ENCODE measurements around the gene MED13L. TPM values are rescaled to one million over a fixed set of nuclear protein-coding genes. Genes with fewer than 3 reads are reported as not detected.

Gene MED13L
- total and polyA plus RNA-seq, 4 donors = 7.9 to 94.0 (median 37.7) TPM

DNA sequence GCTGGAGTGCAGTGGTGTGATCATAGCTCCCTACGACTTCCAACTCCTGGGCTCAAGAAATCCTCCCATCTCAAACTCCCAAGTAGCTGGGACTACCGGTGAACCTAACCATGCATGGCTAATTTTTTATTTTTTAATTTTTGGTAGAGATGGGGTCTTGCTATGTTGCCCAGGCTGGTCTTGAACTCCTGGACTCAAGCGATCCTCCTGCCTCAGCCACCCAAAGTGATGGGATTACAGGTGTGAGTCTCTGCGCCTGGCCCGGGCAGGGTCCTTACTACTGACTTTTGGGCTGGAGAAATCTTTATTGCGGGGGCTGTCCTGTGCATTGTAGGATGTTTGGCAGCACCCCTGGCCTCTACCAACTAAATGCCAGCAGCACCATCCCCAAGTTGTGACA, 44.4 kb upstream of the MED13L start:
- H3K36me3 ChIP-seq (ENCODE audit: control insufficient read depth in 4 of 4, insufficient read depth in 3 of 4, low read depth in 1 of 4, low read length in 3 of 4) = no peaks in the 10 kb centered on the region
- H3K27ac ChIP-seq (ENCODE audit: low read depth in 1 of 2, low read length in 2 of 2) = no peak overlapping the region
- TF ChIP-seq FOXA1 (IDR thresholded peaks at IDR 0.05) = no peak
- TF ChIP-seq HNF4A (conservative IDR thresholded peaks at IDR 0.05) = no peak
- TF ChIP-seq GABPA (IDR thresholded peaks at IDR 0.05 in 1 of 2, conservative IDR thresholded peaks at IDR 0.05 in 1 of 2) = no peak
- no peak for TF ChIP-seq TAF1 (conservative IDR thresholded peaks at IDR 0.05)
- TF ChIP-seq, protein P1, sequence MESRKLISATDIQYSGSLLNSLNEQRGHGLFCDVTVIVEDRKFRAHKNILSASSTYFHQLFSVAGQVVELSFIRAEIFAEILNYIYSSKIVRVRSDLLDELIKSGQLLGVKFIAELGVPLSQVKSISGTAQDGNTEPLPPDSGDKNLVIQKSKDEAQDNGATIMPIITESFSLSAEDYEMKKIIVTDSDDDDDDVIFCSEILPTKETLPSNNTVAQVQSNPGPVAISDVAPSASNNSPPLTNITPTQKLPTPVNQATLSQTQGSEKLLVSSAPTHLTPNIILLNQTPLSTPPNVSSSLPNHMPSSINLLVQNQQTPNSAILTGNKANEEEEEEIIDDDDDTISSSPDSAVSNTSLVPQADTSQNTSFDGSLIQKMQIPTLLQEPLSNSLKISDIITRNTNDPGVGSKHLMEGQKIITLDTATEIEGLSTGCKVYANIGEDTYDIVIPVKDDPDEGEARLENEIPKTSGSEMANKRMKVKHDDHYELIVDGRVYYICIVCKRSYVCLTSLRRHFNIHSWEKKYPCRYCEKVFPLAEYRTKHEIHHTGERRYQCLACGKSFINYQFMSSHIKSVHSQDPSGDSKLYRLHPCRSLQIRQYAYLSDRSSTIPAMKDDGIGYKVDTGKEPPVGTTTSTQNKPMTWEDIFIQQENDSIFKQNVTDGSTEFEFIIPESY (IDR thresholded peaks at IDR 0.05) = no peak
- TF ChIP-seq RXRA (IDR thresholded peaks at IDR 0.05) = no peak
- TF ChIP-seq, protein P2, sequence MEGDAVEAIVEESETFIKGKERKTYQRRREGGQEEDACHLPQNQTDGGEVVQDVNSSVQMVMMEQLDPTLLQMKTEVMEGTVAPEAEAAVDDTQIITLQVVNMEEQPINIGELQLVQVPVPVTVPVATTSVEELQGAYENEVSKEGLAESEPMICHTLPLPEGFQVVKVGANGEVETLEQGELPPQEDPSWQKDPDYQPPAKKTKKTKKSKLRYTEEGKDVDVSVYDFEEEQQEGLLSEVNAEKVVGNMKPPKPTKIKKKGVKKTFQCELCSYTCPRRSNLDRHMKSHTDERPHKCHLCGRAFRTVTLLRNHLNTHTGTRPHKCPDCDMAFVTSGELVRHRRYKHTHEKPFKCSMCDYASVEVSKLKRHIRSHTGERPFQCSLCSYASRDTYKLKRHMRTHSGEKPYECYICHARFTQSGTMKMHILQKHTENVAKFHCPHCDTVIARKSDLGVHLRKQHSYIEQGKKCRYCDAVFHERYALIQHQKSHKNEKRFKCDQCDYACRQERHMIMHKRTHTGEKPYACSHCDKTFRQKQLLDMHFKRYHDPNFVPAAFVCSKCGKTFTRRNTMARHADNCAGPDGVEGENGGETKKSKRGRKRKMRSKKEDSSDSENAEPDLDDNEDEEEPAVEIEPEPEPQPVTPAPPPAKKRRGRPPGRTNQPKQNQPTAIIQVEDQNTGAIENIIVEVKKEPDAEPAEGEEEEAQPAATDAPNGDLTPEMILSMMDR (IDR thresholded peaks at IDR 0.05; ENCODE audit: low read depth, low read length, missing input control) = no peak
- TF ChIP-seq, protein P3, sequence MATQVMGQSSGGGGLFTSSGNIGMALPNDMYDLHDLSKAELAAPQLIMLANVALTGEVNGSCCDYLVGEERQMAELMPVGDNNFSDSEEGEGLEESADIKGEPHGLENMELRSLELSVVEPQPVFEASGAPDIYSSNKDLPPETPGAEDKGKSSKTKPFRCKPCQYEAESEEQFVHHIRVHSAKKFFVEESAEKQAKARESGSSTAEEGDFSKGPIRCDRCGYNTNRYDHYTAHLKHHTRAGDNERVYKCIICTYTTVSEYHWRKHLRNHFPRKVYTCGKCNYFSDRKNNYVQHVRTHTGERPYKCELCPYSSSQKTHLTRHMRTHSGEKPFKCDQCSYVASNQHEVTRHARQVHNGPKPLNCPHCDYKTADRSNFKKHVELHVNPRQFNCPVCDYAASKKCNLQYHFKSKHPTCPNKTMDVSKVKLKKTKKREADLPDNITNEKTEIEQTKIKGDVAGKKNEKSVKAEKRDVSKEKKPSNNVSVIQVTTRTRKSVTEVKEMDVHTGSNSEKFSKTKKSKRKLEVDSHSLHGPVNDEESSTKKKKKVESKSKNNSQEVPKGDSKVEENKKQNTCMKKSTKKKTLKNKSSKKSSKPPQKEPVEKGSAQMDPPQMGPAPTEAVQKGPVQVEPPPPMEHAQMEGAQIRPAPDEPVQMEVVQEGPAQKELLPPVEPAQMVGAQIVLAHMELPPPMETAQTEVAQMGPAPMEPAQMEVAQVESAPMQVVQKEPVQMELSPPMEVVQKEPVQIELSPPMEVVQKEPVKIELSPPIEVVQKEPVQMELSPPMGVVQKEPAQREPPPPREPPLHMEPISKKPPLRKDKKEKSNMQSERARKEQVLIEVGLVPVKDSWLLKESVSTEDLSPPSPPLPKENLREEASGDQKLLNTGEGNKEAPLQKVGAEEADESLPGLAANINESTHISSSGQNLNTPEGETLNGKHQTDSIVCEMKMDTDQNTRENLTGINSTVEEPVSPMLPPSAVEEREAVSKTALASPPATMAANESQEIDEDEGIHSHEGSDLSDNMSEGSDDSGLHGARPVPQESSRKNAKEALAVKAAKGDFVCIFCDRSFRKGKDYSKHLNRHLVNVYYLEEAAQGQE (IDR thresholded peaks at IDR 0.05) = no peak
- TF ChIP-seq, protein P4, sequence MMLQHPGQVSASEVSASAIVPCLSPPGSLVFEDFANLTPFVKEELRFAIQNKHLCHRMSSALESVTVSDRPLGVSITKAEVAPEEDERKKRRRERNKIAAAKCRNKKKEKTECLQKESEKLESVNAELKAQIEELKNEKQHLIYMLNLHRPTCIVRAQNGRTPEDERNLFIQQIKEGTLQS (IDR thresholded peaks at IDR 0.05) = no peak
- TF ChIP-seq EGR1 (IDR thresholded peaks at IDR 0.05; ENCODE audit: low read depth in 2 of 2) = no peak
- no peaks in the 10 kb centered on the region for H3K9me3 ChIP-seq (ENCODE audit: control insufficient read depth in 4 of 4, low read length in 3 of 4)
- DNase-seq (ENCODE audit: low spot score) = no peak
- H3K4me3 ChIP-seq (ENCODE audit: low read depth in 1 of 3, low read length in 3 of 3) = no peak overlapping the region
- WGBS = 82% methylated on average over 6 of the region's 6 CpGs
- H3K4me1 ChIP-seq (ENCODE audit: control insufficient read depth in 4 of 4, insufficient read depth in 4 of 4, low read length in 3 of 4) = no peaks in the 10 kb centered on the region
- H3K9ac ChIP-seq (ENCODE audit: low read depth in 1 of 2, low read length in 2 of 2) = no peak overlapping the region
- H3K27me3 ChIP-seq (ENCODE audit: control insufficient read depth in 4 of 4, insufficient read depth in 4 of 4, low read length in 3 of 4) = no peaks in the 10 kb centered on the region

DNA sequence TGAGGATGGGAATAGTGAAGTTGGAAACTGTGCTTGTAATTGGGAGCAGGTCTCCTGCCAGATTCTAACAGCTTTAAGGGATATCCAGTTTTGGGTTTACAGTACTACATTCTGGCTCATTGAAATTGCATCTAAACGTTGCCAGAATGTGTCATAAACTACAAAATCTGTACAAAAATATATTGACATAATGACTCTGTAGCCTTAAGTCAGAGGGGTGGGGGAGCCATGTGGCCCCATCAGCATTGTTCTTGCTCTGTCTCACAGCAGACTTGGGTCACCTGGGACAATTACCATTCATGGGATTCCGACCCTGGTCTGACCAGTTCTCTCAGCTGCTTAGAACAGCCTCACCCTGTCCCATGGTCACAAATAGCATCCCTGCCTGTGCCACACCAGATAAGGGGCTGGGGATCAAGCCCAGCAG, 43.3 kb upstream of the MED13L start:
- no peak for DNase-seq (ENCODE audit: low spot score)
- H3K4me3 ChIP-seq (ENCODE audit: low read depth in 1 of 3, low read length in 3 of 3) = no peak overlapping the region
- peaks cover 0 to 3% (median 0%) of the 10 kb centered on the region in 4 donors for H3K4me1 ChIP-seq (ENCODE audit: control insufficient read depth in 4 of 4, insufficient read depth in 4 of 4, low read length in 3 of 4)
- H3K36me3 ChIP-seq (ENCODE audit: control insufficient read depth in 4 of 4, insufficient read depth in 3 of 4, low read depth in 1 of 4, low read length in 3 of 4) = no peaks in the 10 kb centered on the region
- H3K9me3 ChIP-seq (ENCODE audit: control insufficient read depth in 4 of 4, low read length in 3 of 4) = no peaks in the 10 kb centered on the region
- 61% methylated on average over 2 of the region's 2 CpGs for WGBS
- H3K27ac ChIP-seq (ENCODE audit: low read depth in 1 of 2, low read length in 2 of 2) = peak overlapping the region; percentile 1 to 72
- no peaks in the 10 kb centered on the region for H3K27me3 ChIP-seq (ENCODE audit: control insufficient read depth in 4 of 4, insufficient read depth in 4 of 4, low read length in 3 of 4)
- H3K9ac ChIP-seq (ENCODE audit: low read depth in 1 of 2, low read length in 2 of 2) = no peak overlapping the region
- TF ChIP-seq RAD21 (IDR thresholded peaks at IDR 0.05) (no peak), SP1 (IDR thresholded peaks at IDR 0.05) (no peak), RXRA (IDR thresholded peaks at IDR 0.05) (no peak), FOXA2 (IDR thresholded peaks at IDR 0.05) (no peak), EGR1 (IDR thresholded peaks at IDR 0.05; ENCODE audit: low read depth in 2 of 2) (no peak), NR2F2 (IDR thresholded peaks at IDR 0.05) (no peak), FOXA1 (IDR thresholded peaks at IDR 0.05) (no peak), TAF1 (conservative IDR thresholded peaks at IDR 0.05) (no peak), YY1 (IDR thresholded peaks at IDR 0.05) (no peak)
- TF ChIP-seq, protein P3 (IDR thresholded peaks at IDR 0.05) = no peak
- TF ChIP-seq, protein P2 (IDR thresholded peaks at IDR 0.05; ENCODE audit: low read depth, low read length, missing input control) = no peak
- TF ChIP-seq, protein P1 (IDR thresholded peaks at IDR 0.05) = no peak
